ENCODE measurements around the gene TBC1D24. TPM values are rescaled to one million over a fixed set of nuclear protein-coding genes. Genes with fewer than 3 reads are reported as not detected.

TBC1D24 gene
- total RNA-seq, 1 donor from 2014 or later: 15.4 TPM

GRCh38 chr16:2523801-2524231 is 48.9 kb downstream of the TBC1D24 start:
- no peak overlapping the region for H3K4me3 Mint-ChIP-seq (ENCODE audit: unreplicated experiment)
- TF ChIP-seq CTCF (IDR thresholded peaks at IDR 0.05): no peak

GRCh38 chr16:2524339-2524938 is 49.5 kb downstream of the TBC1D24 start:
- TF ChIP-seq CTCF (IDR thresholded peaks at IDR 0.05): no peak
- Mint-ChIP-seq H3K36me3 (ENCODE audit: unreplicated experiment) (peaks cover 17% of the 10 kb centered on the region), H3K27ac (ENCODE audit: unreplicated experiment) (peak overlapping the region; percentile 7), H3K9me3 (ENCODE audit: unreplicated experiment) (no peaks in the 10 kb centered on the region), H3K4me3 (ENCODE audit: unreplicated experiment) (no peak overlapping the region), H3K27me3 (ENCODE audit: unreplicated experiment) (no peaks in the 10 kb centered on the region), H3K4me1 (ENCODE audit: unreplicated experiment) (peaks cover 12% of the 10 kb centered on the region)
- DNase-seq (ENCODE audit: extremely low spot score, unreplicated experiment): no peak

More at GRCh38 chr16:2523801-2524231, 48.9 kb downstream of the TBC1D24 start:
- H3K27me3 Mint-ChIP-seq (ENCODE audit: unreplicated experiment): no peaks in the 10 kb centered on the region
- peaks cover 17% of the 10 kb centered on the region for H3K36me3 Mint-ChIP-seq (ENCODE audit: unreplicated experiment)
- H3K27ac Mint-ChIP-seq (ENCODE audit: unreplicated experiment): no peak overlapping the region
- no peaks in the 10 kb centered on the region for H3K9me3 Mint-ChIP-seq (ENCODE audit: unreplicated experiment)
- DNase-seq (ENCODE audit: extremely low spot score, unreplicated experiment): no peak
- H3K4me1 Mint-ChIP-seq (ENCODE audit: unreplicated experiment): peaks cover 15% of the 10 kb centered on the region

- peaks cover 6% of the 10 kb centered on the region for H3K4me1 Mint-ChIP-seq (ENCODE audit: unreplicated experiment)
- no peaks in the 10 kb centered on the region for H3K9me3 Mint-ChIP-seq (ENCODE audit: unreplicated experiment)
- peaks cover 19% of the 10 kb centered on the region for H3K36me3 Mint-ChIP-seq (ENCODE audit: unreplicated experiment)
- no peak for TF ChIP-seq CTCF (IDR thresholded peaks at IDR 0.05)
- H3K27ac Mint-ChIP-seq (ENCODE audit: unreplicated experiment): no peak overlapping the region
- no peak for DNase-seq (ENCODE audit: extremely low spot score, unreplicated experiment)
- no peaks in the 10 kb centered on the region for H3K27me3 Mint-ChIP-seq (ENCODE audit: unreplicated experiment)
- no peak overlapping the region for H3K4me3 Mint-ChIP-seq (ENCODE audit: unreplicated experiment)
Observed at GRCh38 chr16:2526135-2526534, 51.2 kb downstream of the TBC1D24 start.

GRCh38 chr16:2527071-2527783 is 52.3 kb downstream of the TBC1D24 start:
- no peaks in the 10 kb centered on the region for H3K27me3 Mint-ChIP-seq (ENCODE audit: unreplicated experiment)
- no peak for DNase-seq (ENCODE audit: extremely low spot score, unreplicated experiment)
- H3K4me1 Mint-ChIP-seq (ENCODE audit: unreplicated experiment): peaks cover 7% of the 10 kb centered on the region

More at GRCh38 chr16:2527071-2527783, 52.3 kb downstream of the TBC1D24 start:
- Mint-ChIP-seq H3K27ac (ENCODE audit: unreplicated experiment) (no peak overlapping the region), H3K4me3 (ENCODE audit: unreplicated experiment) (no peak overlapping the region), H3K9me3 (ENCODE audit: unreplicated experiment) (no peaks in the 10 kb centered on the region), H3K36me3 (ENCODE audit: unreplicated experiment) (peaks cover 19% of the 10 kb centered on the region)
- no peak for TF ChIP-seq CTCF (IDR thresholded peaks at IDR 0.05)

Measured in osteocyte (in vitro differentiated cells).